B cell (primary cell): ENCODE results near the gene CCDC14. TPM values are rescaled to one million over a fixed set of nuclear protein-coding genes. Genes with fewer than 3 reads are reported as not detected.

Experiments
- ATAC-seq: fragments of 200-7000 bp; cut with Tn5 transposase; one replicate; pipeline ENCODE4 v1.10.0; 2021; ENCODE audit warnings: low read depth, mild to moderate bottlenecking, moderate number of reproducible peaks, moderate library complexity
- CTCF ChIA-PET: fragments of 350-600 bp; sonication (Branson Sonifier 250); formaldehyde crosslinking; loops from one replicate; lab custom pipeline; 2021; ENCODE audit warnings: antibody characterized with exemption, inconsistent platforms; lab: Charles Lee
- POLR2A ChIA-PET: fragments of 350-600 bp; sonication (Branson Sonifier 250); formaldehyde crosslinking; loops from one replicate; lab custom pipeline; 2021; ENCODE audit warnings: antibody characterized with exemption; lab: Charles Lee
- DNase-seq: peaks from one replicate; pipeline ENCODE4 v3.0.0; 2013
- H2AFZ ChIP-seq: 2 replicates; pipeline ENCODE4 v1.6.1; 2012; ENCODE audit warnings: mild to moderate bottlenecking, low read depth, low read length; ENCODE audit not compliant: insufficient read depth, poor library complexity, severe bottlenecking
- H3K27ac ChIP-seq, 2 donors: 1 replicate in 1 of 2; 2 replicates in 1 of 2; pipeline ENCODE4 v1.5.1; 2012 to 2013; ENCODE audit warnings: low read length in 2 of 2, mild to moderate bottlenecking in 2 of 2, moderate library complexity in 1 of 2
- H3K27me3 ChIP-seq, 4 experiments: fragments of 200-600 bp in 1 of 4; sonication (generic) in 1 of 4; replicated peaks in 1 of 4; 1 replicate in 2 of 4; 2 replicates in 2 of 4; pipeline versions ENCODE4 v1.6.1 to v1.7.0; 2013 to 2016; ENCODE audit warnings: low read length in 3 of 4, mild to moderate bottlenecking in 2 of 4, mixed read lengths in 1 of 4, moderate library complexity in 1 of 4; ENCODE audit not compliant: insufficient read depth in 4 of 4, control insufficient read depth in 3 of 4; ENCODE audit errors: control extremely low read depth in 1 of 4
- H3K36me3 ChIP-seq, 2 experiments: replicated peaks in 1 of 2; 1 replicate in 1 of 2; 2 replicates in 1 of 2; pipeline versions ENCODE4 v1.6.1 to v1.7.1; 2013; ENCODE audit warnings: low read length in 1 of 2; ENCODE audit not compliant: insufficient read depth in 2 of 2, control insufficient read depth in 1 of 2; ENCODE audit errors: control extremely low read depth in 1 of 2, extremely low read depth in 1 of 2
- H3K4me1 ChIP-seq, 2 donors: fragments of 200-600 bp in 1 of 2; sonication (generic) in 1 of 2; 1 replicate in 1 of 2; 2 replicates in 1 of 2; pipeline versions ENCODE4 v1.5.1 to v1.6.1; 2013 to 2017; ENCODE audit warnings: low read length in 2 of 2; ENCODE audit not compliant: control insufficient read depth in 2 of 2, insufficient read depth in 2 of 2
- H3K4me2 ChIP-seq: replicated peaks from 2 replicates; pipeline ENCODE3; 2012; ENCODE audit warnings: mild to moderate bottlenecking, low read depth, low read length; ENCODE audit not compliant: poor library complexity, severe bottlenecking
- H3K4me3 ChIP-seq, 5 experiments: fragments of 200-600 bp in 1 of 5; sonication (generic) in 1 of 5; 1 replicate in 3 of 5; 2 replicates in 2 of 5; pipeline versions ENCODE4 v1.5.1 to v1.7.0; 2011 to 2016; ENCODE audit warnings: low read length in 4 of 5, mild to moderate bottlenecking in 4 of 5, low read depth in 2 of 5, control low read depth in 1 of 5, moderate library complexity in 1 of 5; ENCODE audit not compliant: insufficient read depth in 1 of 5; ENCODE audit errors: control extremely low read depth in 1 of 5, extremely low read depth in 1 of 5
- H3K79me2 ChIP-seq: fragments of 200-600 bp; sonication (generic); one replicate; pipeline ENCODE4 v1.6.0; 2016; ENCODE audit warnings: low read length; ENCODE audit not compliant: control insufficient read depth, insufficient read depth
- H3K9ac ChIP-seq: fragments of 200-600 bp; sonication (generic); 2 replicates; pipeline ENCODE4 v1.6.1; 2017; ENCODE audit warnings: mild to moderate bottlenecking, low read length, moderate library complexity
- H3K9me3 ChIP-seq, 3 donors: one replicate each; pipeline versions ENCODE4 v1.6.1 to v1.7.1; 2013; ENCODE audit warnings: low read length in 2 of 3; ENCODE audit not compliant: control insufficient read depth in 2 of 3, insufficient read depth in 1 of 3; ENCODE audit errors: control extremely low read depth in 1 of 3
- H4K20me1 ChIP-seq: 2 replicates; pipeline ENCODE4 v1.6.0; 2012; ENCODE audit warnings: mild to moderate bottlenecking, low read length; ENCODE audit not compliant: insufficient read depth, control insufficient read depth, poor library complexity, severe bottlenecking
- H3K27ac Mint-ChIP-seq: one replicate; pipeline ENCODE4 v1.8.0; 2021; ENCODE audit warnings: mixed read lengths
- H3K27me3 Mint-ChIP-seq: one replicate; pipeline ENCODE4 v1.8.0; 2021; ENCODE audit warnings: mixed read lengths
- H3K4me1 Mint-ChIP-seq: one replicate; pipeline ENCODE4 v1.8.0; 2021; ENCODE audit warnings: mixed read lengths
- H3K4me3 Mint-ChIP-seq: one replicate; pipeline ENCODE4 v1.8.0; 2021; ENCODE audit warnings: mixed read lengths
- H3K9me3 Mint-ChIP-seq: one replicate; pipeline ENCODE4 v1.8.0; 2022; ENCODE audit warnings: mixed read lengths; ENCODE audit not compliant: insufficient read depth
- CTCF ChIP-seq: fragments of 200-600 bp; IDR thresholded peaks from one replicate; pipeline ENCODE4 v1.8.0; 2022; ENCODE audit warnings: antibody characterized with exemption, mild to moderate bottlenecking
- EZH2 ChIP-seq: IDR thresholded peaks from 2 replicates; pipeline ENCODE4 v1.6.1; 2012; ENCODE audit warnings: borderline replicate concordance, low read depth, mild to moderate bottlenecking, moderate library complexity, low read length; ENCODE audit not compliant: insufficient read depth, poor library complexity, severe bottlenecking
- WGBS: methylation state at CpG from one replicate; pipeline ENCODE4 v1.1.5; 2013; ENCODE audit warnings: missing lambda C conversion rate; ENCODE audit not compliant: insufficient coverage; 5-methylcytosine and 5-hydroxymethylcytosine counted together
- intact Hi-C: fragments of 100-400 bp; cut with micrococcal nuclease; formaldehyde crosslinking; loops from one replicate; pipeline ENCODE4 v1.10.0; 2022
- polyA plus RNA-seq: library from polyadenylated mRNA; depleted of rRNA; stranded (reverse); fragments of >200 nt; gene quantifications from 2 replicates; pipeline ENCODE4 v1.2.3, GENCODE V29; 2012
- total RNA-seq, 2 donors: library from RNA; stranded (reverse); fragments of 120-200 nt in 1 of 2; gene quantifications; 1 replicate in 1 of 2; 2 replicates in 1 of 2; pipeline versions ENCODE4 v1.2.3 to v1.2.4, GENCODE V29; 2013 to 2022

The CCDC14 gene
- total and polyA plus RNA-seq, 2 donors (not counting 1 experiment from before 2014, with no cell fraction given) = 35.3 to 54.2 TPM

GRCh38 chr3:123986427-123986826 is 25.4 kb upstream of the CCDC14 start:
- 83% methylated on average over 3 of the region's 3 CpGs for WGBS
- Histone ChIP-seq H3K9ac (no peak overlapping the region), H3K4me3 (no peak overlapping the region), H3K9me3 (peaks cover 0 to 1% (median 0%) of the 10 kb centered on the region in 3 donors), H3K4me2 (no peak overlapping the region), H2AFZ (no peak overlapping the region), H4K20me1 (no peaks in the 10 kb centered on the region), H3K36me3 (no peaks in the 10 kb centered on the region), H3K4me1 (no peaks in the 10 kb centered on the region), H3K79me2 (no peaks in the 10 kb centered on the region), H3K27ac (no peak overlapping the region), H3K27me3 (peaks cover 0 to 31% (median 19%) of the 10 kb centered on the region in 4 experiments)
- ChIA-PET POLR2A (no interaction called here), CTCF (no interaction called here)
- Mint-ChIP-seq H3K4me1 (no peaks in the 10 kb centered on the region), H3K27me3 (peaks cover 50% of the 10 kb centered on the region), H3K27ac (no peak overlapping the region), H3K9me3 (no peaks in the 10 kb centered on the region), H3K4me3 (no peak overlapping the region)
- no peak for TF ChIP-seq EZH2
- no peak for TF ChIP-seq CTCF
- intact Hi-C loops = no loop called here
- DNase-seq = no peak
- no peak for ATAC-seq

- no peaks in the 10 kb centered on the region for H3K79me2 ChIP-seq
- WGBS = no CpG with 5 or more reads among the region's 3 CpGs
- intact Hi-C loops = no loop called here
- Mint-ChIP-seq H3K4me3 (no peak overlapping the region), H3K4me1 (peaks cover 1% of the 10 kb centered on the region), H3K27me3 (peaks cover 50% of the 10 kb centered on the region), H3K9me3 (no peaks in the 10 kb centered on the region), H3K27ac (no peak overlapping the region)
- H3K27ac ChIP-seq = no peak overlapping the region
- DNase-seq (no peak), ATAC-seq (no peak)
- peaks cover 0 to 1% (median 0%) of the 10 kb centered on the region in 3 donors for H3K9me3 ChIP-seq
- H4K20me1 ChIP-seq = no peaks in the 10 kb centered on the region
- no peak overlapping the region for H3K4me3 ChIP-seq
- no peak for TF ChIP-seq CTCF
- TF ChIP-seq EZH2 = no peak
- ChIA-PET CTCF (no interaction called here), POLR2A (no interaction called here)
- H3K27me3 ChIP-seq = peaks cover 0 to 27% (median 16%) of the 10 kb centered on the region in 4 experiments
- no peak overlapping the region for H2AFZ ChIP-seq
- no peaks in the 10 kb centered on the region for H3K36me3 ChIP-seq
- peaks cover 0 to 3% of the 10 kb centered on the region in 2 donors for H3K4me1 ChIP-seq
- no peak overlapping the region for H3K9ac ChIP-seq
- H3K4me2 ChIP-seq = no peak overlapping the region
Measured at GRCh38 chr3:123984957-123985356, 23.9 kb upstream of the CCDC14 start.
